ENCODE results near the gene GART. TPM values are rescaled to one million over a fixed set of nuclear protein-coding genes. Genes with fewer than 3 reads are reported as not detected.

The GART gene
- total RNA-seq, 1 experiment from 2014 or later, result 241 TPM

DNA sequence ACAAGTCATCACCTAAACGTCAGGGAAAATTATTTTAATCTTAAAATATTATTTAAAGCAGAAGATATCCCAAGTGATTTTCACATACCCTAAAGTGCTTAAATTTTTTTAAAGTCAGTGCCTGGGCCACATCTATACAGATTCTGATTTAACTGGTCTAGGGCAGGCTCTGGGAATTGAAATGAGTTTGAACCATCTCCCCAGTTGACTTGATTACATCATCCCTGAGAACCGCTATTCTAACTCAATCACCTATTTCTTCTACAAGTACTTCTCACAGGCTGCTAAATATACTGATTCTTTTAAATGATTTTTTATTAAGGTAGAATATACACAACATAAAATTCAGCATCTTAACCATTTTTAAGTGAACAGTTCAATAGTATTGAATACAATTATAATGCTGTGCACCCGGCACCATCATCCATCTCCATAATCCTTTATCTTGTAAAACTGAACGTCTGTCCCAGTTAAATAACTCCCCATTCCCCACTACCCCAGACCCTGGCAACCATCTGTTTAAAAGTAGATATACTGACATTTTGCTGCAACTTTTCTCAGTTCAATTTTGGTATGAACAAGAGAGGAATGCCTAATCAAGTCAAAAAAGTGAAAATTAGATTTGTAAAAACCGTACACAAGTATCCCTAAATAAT, 19.5 kb downstream of the GART start:
- Histone ChIP-seq H3K9me3 (ENCODE audit: control insufficient read depth in 1 of 2, insufficient read depth in 1 of 2, low read depth in 1 of 2, low read length in 2 of 2) (no peaks in the 10 kb centered on the region), H3K27ac (ENCODE audit: low read depth, low read length) (no peak overlapping the region), H3K4me2 (ENCODE audit: low read length) (no peak overlapping the region), H2AFZ (ENCODE audit: low read depth, low read length, poor library complexity, severe bottlenecking) (no peak overlapping the region), H3K9me2 (ENCODE audit: insufficient read depth) (no peaks in the 10 kb centered on the region), H3K27me3 (ENCODE audit: insufficient read depth, low read length) (no peaks in the 10 kb centered on the region), H3K36me3 (ENCODE audit: control insufficient read depth in 1 of 2, insufficient read depth in 2 of 2, low read length in 2 of 2) (peaks cover 40 to 44% of the 10 kb centered on the region in 2 experiments; a peak in 3 of 4 replicates), H3K4me1 (ENCODE audit: control insufficient read depth in 1 of 2, insufficient read depth in 2 of 2, low read length in 2 of 2) (no peaks in the 10 kb centered on the region), H3K79me2 (ENCODE audit: insufficient read depth, low read length) (no peaks in the 10 kb centered on the region), H4K20me1 (ENCODE audit: insufficient read depth) (no peaks in the 10 kb centered on the region), H3K4me3 (replicated peaks in 1 of 2; ENCODE audit: low read depth in 1 of 2, low read length in 2 of 2) (no peak overlapping the region), H3K9ac (ENCODE audit: low read length) (no peak overlapping the region)
- no peak for DNase-seq (ENCODE audit: low read depth, low spot score)
- ChIA-PET RAD21 (ENCODE audit: low non-redundant PET in 1 of 2, low total read pairs in 2 of 2, uncharacterized antibody in 2 of 2, unreplicated experiment in 2 of 2) (no interaction called here), CTCF (no interaction called here), POLR2A (no interaction called here)
- intact Hi-C loops (cut with micrococcal nuclease), result no loop called here
- no peak for TF ChIP-seq TCF7L2 (IDR thresholded peaks at IDR 0.05; ENCODE audit: borderline replicate concordance, extremely low read depth, insufficient read depth, insufficient read length)
- TF ChIP-seq FOSL1 (IDR thresholded peaks at IDR 0.05; ENCODE audit: low read depth), result no peak
- no peak for TF ChIP-seq CBX3 (IDR thresholded peaks at IDR 0.05; ENCODE audit: low read depth)
- TF ChIP-seq SRF (IDR thresholded peaks at IDR 0.05; ENCODE audit: low read depth), result no peak
- no peak for TF ChIP-seq MAX (IDR thresholded peaks at IDR 0.05)
- no peak for TF ChIP-seq EZH2phosphoT487 (IDR thresholded peaks at IDR 0.05; ENCODE audit: borderline replicate concordance)
- no peak for TF ChIP-seq JUND (IDR thresholded peaks at IDR 0.05)
- TF ChIP-seq, protein P1, sequence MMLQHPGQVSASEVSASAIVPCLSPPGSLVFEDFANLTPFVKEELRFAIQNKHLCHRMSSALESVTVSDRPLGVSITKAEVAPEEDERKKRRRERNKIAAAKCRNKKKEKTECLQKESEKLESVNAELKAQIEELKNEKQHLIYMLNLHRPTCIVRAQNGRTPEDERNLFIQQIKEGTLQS (IDR thresholded peaks at IDR 0.05), result no peak
- no peak for TF ChIP-seq CEBPB (IDR thresholded peaks at IDR 0.05; ENCODE audit: low read depth)
- TF ChIP-seq SIN3A (IDR thresholded peaks at IDR 0.05; ENCODE audit: low read depth), result no peak
- TF ChIP-seq, protein P2, sequence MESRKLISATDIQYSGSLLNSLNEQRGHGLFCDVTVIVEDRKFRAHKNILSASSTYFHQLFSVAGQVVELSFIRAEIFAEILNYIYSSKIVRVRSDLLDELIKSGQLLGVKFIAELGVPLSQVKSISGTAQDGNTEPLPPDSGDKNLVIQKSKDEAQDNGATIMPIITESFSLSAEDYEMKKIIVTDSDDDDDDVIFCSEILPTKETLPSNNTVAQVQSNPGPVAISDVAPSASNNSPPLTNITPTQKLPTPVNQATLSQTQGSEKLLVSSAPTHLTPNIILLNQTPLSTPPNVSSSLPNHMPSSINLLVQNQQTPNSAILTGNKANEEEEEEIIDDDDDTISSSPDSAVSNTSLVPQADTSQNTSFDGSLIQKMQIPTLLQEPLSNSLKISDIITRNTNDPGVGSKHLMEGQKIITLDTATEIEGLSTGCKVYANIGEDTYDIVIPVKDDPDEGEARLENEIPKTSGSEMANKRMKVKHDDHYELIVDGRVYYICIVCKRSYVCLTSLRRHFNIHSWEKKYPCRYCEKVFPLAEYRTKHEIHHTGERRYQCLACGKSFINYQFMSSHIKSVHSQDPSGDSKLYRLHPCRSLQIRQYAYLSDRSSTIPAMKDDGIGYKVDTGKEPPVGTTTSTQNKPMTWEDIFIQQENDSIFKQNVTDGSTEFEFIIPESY (IDR thresholded peaks at IDR 0.05; ENCODE audit: extremely low read depth, insufficient replicate concordance, low read length), result no peak
- no peak for TF ChIP-seq SP1 (IDR thresholded peaks at IDR 0.05; ENCODE audit: low read depth)
- no TSS peak for BruUV-seq (replicated peaks)
- ATAC-seq, result no peak

All from HCT116 (cell line).